OCI-LY7 (cell line): Measurements from ENCODE around the gene RNF175. TPM values are rescaled to one million over a fixed set of nuclear protein-coding genes. Genes with fewer than 3 reads are reported as not detected.

Experiments used
- BruUV-seq: library from RNA; stranded (reverse); fragments of 400-500 nt; replicated peaks from 2 replicates; lab custom pipeline; 2021; lab: Mats Ljungman, UMichigan
- CTCF ChIA-PET: fragments of 300-600 bp; sonication (Branson Sonifier 250); formaldehyde crosslinking; loops from one replicate; lab custom pipeline; 2022; ENCODE audit warnings: antibody characterized with exemption; ENCODE audit not compliant: unreplicated experiment; lab: Charles Lee
- POLR2A ChIA-PET: fragments of 300-600 bp; sonication (Branson Sonifier 250); formaldehyde crosslinking; loops from one replicate; lab custom pipeline; 2022; ENCODE audit warnings: antibody characterized with exemption; lab: Charles Lee
- DNase-seq: peaks from one replicate; pipeline ENCODE4 v3.0.0-alpha.2; 2015; ENCODE audit warnings: low spot score
- H2AFZ ChIP-seq: fragments of 200-600 bp; sonication (generic), shearing (Covaris generic); 2 replicates; pipeline ENCODE4 v1.6.1; 2014; ENCODE audit warnings: mild to moderate bottlenecking, antibody characterized with exemption, low read length, moderate library complexity
- H3K27ac ChIP-seq: fragments of 200-600 bp; sonication (generic); 2 replicates; pipeline ENCODE4 v1.5.1; 2014; ENCODE audit warnings: mixed run types, low read depth, mild to moderate bottlenecking, moderate library complexity, low read length, inconsistent platforms; ENCODE audit not compliant: poor library complexity, severe bottlenecking
- H3K36me3 ChIP-seq: fragments of 200-600 bp; sonication (generic); 2 replicates; pipeline ENCODE4 v1.6.1; 2014; ENCODE audit warnings: mild to moderate bottlenecking, antibody characterized with exemption, low read length, moderate library complexity, mixed read lengths; ENCODE audit not compliant: insufficient read depth
- H3K4me1 ChIP-seq: fragments of 200-600 bp; sonication (generic); 2 replicates; pipeline ENCODE4 v1.5.1; 2014; ENCODE audit warnings: mild to moderate bottlenecking, low read length; ENCODE audit not compliant: insufficient read depth, poor library complexity, severe bottlenecking
- H3K4me2 ChIP-seq: fragments of 200-600 bp; sonication (generic); 2 replicates; pipeline ENCODE4 v1.6.1; 2014; ENCODE audit warnings: mild to moderate bottlenecking, low read length
- H3K4me3 ChIP-seq: fragments of 200-600 bp; sonication (generic); 2 replicates; pipeline ENCODE4 v1.5.1; 2014; ENCODE audit warnings: mild to moderate bottlenecking, low read depth, low read length; ENCODE audit not compliant: poor library complexity, severe bottlenecking
- H3K79me2 ChIP-seq: fragments of 200-600 bp; sonication (generic); 2 replicates; pipeline ENCODE4 v1.6.1; 2016; ENCODE audit warnings: low read depth, mild to moderate bottlenecking, low read length, moderate library complexity, mixed read lengths; ENCODE audit not compliant: insufficient read depth
- H3K9me2 ChIP-seq: fragments of 200-600 bp; sonication (generic); 2 replicates; pipeline ENCODE4 v1.6.1; 2016; ENCODE audit warnings: mild to moderate bottlenecking, low read length, mixed read lengths; ENCODE audit not compliant: insufficient read depth
- H3K9me3 ChIP-seq: fragments of 200-600 bp; sonication (generic); 2 replicates; pipeline ENCODE4 v1.6.1; 2014; ENCODE audit warnings: mild to moderate bottlenecking, mixed run types, low read length, mixed read lengths
- H4K20me1 ChIP-seq: fragments of 200-600 bp; sonication (generic); 2 replicates; pipeline ENCODE4 v1.6.1; 2014; ENCODE audit warnings: mild to moderate bottlenecking, antibody characterized with exemption, low read length, moderate library complexity, mixed read lengths; ENCODE audit not compliant: insufficient read depth
- EZH2phosphoT487 ChIP-seq: fragments of 200-600 bp; sonication (generic); IDR thresholded peaks from 2 replicates; pipeline ENCODE4 v1.6.1; 2018; ENCODE audit warnings: low read depth, borderline replicate concordance, mild to moderate bottlenecking, mixed run types, antibody characterized with exemption, low read length, moderate library complexity, mixed read lengths
- intact Hi-C: fragments of 100-400 bp; cut with micrococcal nuclease; formaldehyde crosslinking; loops from one replicate; pipeline ENCODE4 v1.10.0; 2022; ENCODE audit not compliant: unreplicated experiment
- total RNA-seq, 2 experiments: library from RNA; depleted of rRNA in 1 of 2; stranded (reverse); fragments of >200 nt in 1 of 2; shearing (Covaris generic) in 1 of 2; gene quantifications; 2 replicates each; pipeline ENCODE4 v1.2.3, GENCODE V29; 2014 to 2022
- TF ChIP-seq, protein P1 (sequence below): fragments of 200-600 bp; sonication (generic); conservative IDR thresholded peaks from 2 replicates; pipeline ENCODE4 v1.5.1; 2014; ENCODE audit warnings: mild to moderate bottlenecking, antibody characterized with exemption, low read length, moderate library complexity, mixed read lengths

Gene RNF175
- total RNA-seq, 2 experiments from 2014 or later = 0.25 TPM; not detected in 1

DNA sequence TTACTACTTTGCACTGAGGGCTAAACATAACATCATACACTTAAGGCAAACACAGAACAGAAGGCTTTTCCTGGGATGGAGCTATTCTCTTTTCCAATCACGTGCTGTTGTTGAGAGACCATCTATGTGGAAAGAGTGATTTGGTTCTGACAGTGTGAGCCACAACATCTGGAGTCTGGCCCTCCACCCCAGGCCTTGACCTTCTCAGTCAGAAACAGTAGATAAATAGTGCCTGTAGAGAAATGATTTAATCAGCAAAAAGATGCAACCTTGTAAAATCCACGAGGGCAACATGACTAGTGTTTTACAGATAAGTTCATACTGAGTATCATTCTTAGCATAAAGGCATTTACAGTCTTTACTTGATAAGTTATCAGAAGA is 39.9 kb upstream of the RNF175 start:
- Histone ChIP-seq H4K20me1 (no peaks in the 10 kb centered on the region), H3K9me2 (no peaks in the 10 kb centered on the region), H3K36me3 (no peaks in the 10 kb centered on the region), H3K4me1 (no peaks in the 10 kb centered on the region), H3K4me2 (no peak overlapping the region), H2AFZ (no peak overlapping the region), H3K4me3 (no peak overlapping the region), H3K79me2 (no peaks in the 10 kb centered on the region), H3K9me3 (no peaks in the 10 kb centered on the region), H3K27ac (no peak overlapping the region)
- DNase-seq = no peak
- BruUV-seq = no TSS peak
- POLR2A ChIA-PET = no interaction called here
- CTCF ChIA-PET = no interaction called here
- TF ChIP-seq, protein P1, sequence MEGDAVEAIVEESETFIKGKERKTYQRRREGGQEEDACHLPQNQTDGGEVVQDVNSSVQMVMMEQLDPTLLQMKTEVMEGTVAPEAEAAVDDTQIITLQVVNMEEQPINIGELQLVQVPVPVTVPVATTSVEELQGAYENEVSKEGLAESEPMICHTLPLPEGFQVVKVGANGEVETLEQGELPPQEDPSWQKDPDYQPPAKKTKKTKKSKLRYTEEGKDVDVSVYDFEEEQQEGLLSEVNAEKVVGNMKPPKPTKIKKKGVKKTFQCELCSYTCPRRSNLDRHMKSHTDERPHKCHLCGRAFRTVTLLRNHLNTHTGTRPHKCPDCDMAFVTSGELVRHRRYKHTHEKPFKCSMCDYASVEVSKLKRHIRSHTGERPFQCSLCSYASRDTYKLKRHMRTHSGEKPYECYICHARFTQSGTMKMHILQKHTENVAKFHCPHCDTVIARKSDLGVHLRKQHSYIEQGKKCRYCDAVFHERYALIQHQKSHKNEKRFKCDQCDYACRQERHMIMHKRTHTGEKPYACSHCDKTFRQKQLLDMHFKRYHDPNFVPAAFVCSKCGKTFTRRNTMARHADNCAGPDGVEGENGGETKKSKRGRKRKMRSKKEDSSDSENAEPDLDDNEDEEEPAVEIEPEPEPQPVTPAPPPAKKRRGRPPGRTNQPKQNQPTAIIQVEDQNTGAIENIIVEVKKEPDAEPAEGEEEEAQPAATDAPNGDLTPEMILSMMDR = no peak
- no peak for TF ChIP-seq EZH2phosphoT487
- intact Hi-C loops = no loop called here

DNA sequence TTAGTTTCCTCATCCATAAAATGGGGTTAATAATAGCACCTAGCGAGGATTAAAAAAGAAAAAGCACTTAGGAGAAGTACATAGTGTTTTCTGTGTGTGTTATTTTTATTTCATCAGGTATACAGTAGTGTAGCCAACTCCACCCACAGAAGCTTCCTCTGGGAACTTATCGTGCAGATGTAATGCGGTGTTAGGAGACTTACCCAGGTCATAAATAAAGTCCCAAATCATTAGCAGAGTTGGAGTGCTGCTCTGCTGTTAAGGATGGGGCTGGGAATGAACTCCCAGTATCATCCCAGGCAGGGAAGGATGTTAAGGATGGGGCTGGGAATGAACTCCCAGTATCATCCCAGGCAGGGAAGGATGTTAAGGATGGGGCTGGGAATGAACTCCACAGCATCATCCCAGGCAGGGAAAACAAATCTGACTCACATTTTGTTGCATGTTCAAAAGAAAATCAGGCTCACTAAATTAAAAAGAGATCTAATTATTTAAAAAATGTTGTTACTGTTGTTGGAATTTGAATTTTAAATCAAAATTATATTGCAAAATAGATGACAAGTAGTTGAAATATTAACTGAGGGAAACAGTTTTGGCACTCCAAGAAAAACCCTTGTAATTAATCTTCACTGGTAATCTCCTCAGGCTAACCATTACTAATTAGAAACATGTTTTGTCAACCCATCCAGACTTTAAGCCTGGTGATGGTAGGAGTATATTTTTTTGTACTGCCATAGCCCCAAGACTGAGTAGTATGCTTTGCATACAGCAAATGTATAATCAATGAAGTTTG is 39.3 kb upstream of the RNF175 start:
- no peaks in the 10 kb centered on the region for H3K4me1 ChIP-seq
- CTCF ChIA-PET = no interaction called here
- no peaks in the 10 kb centered on the region for H3K79me2 ChIP-seq
- DNase-seq = no peak
- no peaks in the 10 kb centered on the region for H3K9me3 ChIP-seq
- no peaks in the 10 kb centered on the region for H4K20me1 ChIP-seq
- intact Hi-C loops = no loop called here
- no peak overlapping the region for H3K4me2 ChIP-seq
- no peak overlapping the region for H2AFZ ChIP-seq
- POLR2A ChIA-PET = no interaction called here
- H3K9me2 ChIP-seq = no peaks in the 10 kb centered on the region
- H3K36me3 ChIP-seq = no peaks in the 10 kb centered on the region
- no peak overlapping the region for H3K4me3 ChIP-seq
- no peak for TF ChIP-seq EZH2phosphoT487
- TF ChIP-seq, protein P1 = no peak
- no TSS peak for BruUV-seq
- H3K27ac ChIP-seq = no peak overlapping the region

DNA sequence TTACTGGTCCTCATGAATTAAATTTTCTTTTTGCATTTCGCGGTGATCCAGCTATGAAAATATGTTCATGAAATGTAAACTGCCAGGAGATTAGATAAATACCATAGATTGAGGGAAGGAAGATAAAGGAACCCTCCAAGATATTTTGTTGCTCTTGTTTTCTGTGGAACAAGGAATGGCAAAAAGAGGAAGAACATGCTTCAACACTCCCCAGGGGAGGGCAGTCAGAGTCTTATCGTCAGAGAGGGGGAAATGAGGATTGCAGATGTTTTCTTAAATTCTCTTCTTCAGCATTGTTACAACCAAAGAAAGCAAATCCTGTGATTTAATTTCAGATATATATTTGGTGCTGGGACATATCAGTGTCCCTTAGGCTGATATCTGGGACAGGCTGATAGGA is 38.6 kb upstream of the RNF175 start:
- no peaks in the 10 kb centered on the region for H3K9me3 ChIP-seq
- H2AFZ ChIP-seq = no peak overlapping the region

More for the DNA sequence above, 38.6 kb upstream of the RNF175 start:
- no peak for TF ChIP-seq EZH2phosphoT487
- TF ChIP-seq, protein P1 = no peak
- Histone ChIP-seq H4K20me1 (no peaks in the 10 kb centered on the region), H3K4me3 (no peak overlapping the region), H3K4me2 (no peak overlapping the region), H3K9me2 (no peaks in the 10 kb centered on the region), H3K36me3 (no peaks in the 10 kb centered on the region), H3K27ac (no peak overlapping the region), H3K79me2 (no peaks in the 10 kb centered on the region), H3K4me1 (no peaks in the 10 kb centered on the region)
- intact Hi-C loops = no loop called here
- no peak for DNase-seq
- POLR2A ChIA-PET = no interaction called here
- CTCF ChIA-PET = no interaction called here
- BruUV-seq = no TSS peak
